ENCODE data around the gene GATAD1.

Gene GATAD1

DNA sequence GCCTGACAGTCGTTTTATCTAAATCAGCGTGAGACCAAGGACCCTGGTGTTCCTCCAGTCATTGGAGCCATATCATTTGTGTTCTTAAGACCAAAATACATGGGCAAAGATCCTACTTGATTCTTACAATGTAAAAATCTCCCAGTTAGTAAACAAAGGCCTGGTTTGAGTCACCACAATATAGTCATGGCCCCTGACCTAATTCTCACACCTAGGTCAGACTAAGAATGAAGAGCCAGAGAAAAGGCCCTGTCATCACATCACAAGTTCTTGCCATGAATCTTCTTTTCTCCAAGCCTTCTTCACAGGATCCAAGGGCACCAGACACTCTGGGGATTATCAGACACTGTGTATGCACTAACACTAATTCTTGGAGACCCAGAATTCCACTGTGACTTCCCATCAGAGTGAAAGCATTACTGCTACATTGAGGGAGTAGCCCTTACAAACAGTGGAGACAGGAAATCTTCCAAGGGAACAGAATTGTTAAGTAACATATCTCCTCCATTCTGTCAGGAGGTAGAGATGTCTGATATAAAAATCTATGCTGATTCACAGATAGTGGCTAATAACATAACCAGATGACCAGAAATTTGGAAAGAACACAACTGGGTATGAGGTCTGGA is 38.1 kb downstream of the GATAD1 start:
- DNase-seq, result no peak

- no peak for DNase-seq
These were observed 38.7 kb downstream of the GATAD1 start for GRCh38 chr7:92485974-92486373.

GRCh38 chr7:92487804-92488203 is 40.5 kb downstream of the GATAD1 start:
- DNase-seq, result no peak

DNA sequence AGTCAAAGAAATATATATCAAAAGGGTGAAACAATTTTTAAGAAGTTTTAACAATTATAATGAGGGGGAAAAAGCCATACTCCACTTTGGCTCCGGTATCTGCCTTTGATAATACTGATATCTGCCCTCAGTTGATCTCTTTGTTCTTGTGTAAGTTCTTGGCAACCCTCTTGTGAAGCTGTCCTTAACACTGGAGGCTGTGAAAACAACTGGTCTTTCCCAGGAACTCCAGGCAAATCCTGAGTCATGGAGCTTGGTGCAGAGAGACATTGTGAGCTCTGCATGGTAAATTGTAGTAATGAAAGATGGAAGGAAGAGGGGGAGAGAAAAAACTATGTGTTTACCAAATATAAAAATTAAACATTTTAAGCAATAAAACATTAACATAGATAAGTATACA is 42.4 kb downstream of the GATAD1 start:
- no peak for DNase-seq

DNA sequence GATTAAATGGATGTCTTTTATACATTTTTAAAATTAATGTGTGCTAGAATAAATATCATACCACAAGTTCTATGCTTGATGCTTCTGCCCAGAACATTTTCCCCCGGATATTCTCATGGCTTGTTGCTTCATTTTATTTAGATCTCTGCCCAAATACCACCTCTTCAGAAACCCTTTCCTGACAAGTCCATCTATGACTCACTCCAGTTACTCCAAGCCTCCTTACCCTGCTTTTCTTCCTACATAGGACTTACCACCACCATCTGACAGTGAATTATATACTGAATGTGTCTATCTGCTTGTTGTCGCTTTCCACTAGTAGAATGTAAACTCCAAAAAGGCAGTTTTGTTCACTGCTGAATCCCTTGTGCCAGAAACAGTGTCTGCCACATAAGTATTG is 49.6 kb downstream of the GATAD1 start:
- DNase-seq, result no peak

- DNase-seq, result no peak
These were observed 51.3 kb downstream of the GATAD1 start for GRCh38 chr7:92498557-92498956.

DNA sequence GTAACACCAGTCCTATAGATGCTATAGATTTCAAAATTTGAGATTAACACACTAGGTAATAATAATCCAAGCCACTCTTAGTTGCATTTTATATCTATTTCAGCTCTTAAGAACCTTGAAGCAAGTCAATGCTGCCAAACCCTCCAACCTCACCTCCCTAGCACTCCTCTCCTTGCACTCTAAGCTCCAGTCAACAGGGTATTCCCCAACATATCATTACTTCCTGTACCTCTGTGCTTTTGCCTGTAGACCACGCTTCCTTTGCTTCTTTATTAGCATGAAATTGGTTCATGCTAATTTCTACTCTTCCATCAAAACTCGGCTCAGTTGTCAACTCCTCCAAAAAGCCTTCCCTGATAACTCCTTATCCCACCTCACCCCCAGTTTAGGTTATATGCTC is 56.5 kb downstream of the GATAD1 start:
- DNase-seq, result no peak

DNA sequence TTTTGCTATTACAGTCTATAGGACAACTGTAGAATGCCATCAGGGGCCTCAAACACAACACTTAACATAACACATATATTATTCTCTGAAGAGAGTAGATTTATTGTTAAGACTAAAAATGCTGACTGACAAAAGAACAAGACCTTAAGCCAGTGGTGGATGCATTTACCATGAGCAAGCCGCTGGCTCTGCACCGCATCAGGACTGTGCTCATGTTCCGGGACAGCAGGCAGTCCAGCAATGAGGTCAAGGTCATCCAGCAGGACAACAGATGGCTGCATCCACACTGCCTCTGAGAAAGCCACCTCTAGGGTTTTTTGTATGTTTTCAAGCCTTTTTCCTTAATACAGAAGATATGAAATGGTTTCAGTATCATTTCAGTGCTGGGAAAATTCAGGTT is 57.3 kb downstream of the GATAD1 start:
- no peak for DNase-seq

DNA sequence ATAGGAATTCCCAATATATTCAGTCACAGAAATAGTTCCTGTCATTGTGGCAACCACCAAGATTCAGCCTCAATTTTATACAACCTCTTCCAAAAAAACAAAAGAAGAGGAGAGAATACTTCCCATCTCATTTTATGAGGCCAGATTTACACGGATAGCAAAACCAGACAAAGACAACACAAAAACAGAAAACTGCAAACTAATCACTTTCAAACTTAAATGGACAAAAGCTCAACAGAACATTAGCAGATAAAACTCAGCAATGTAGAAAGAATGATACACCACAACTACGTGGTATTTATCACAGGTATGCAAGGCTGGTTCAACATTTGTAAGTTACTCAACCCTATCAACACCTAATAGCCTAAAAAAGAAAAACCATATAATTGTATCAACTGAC is 59.1 kb downstream of the GATAD1 start:
- no peak for DNase-seq

DNA sequence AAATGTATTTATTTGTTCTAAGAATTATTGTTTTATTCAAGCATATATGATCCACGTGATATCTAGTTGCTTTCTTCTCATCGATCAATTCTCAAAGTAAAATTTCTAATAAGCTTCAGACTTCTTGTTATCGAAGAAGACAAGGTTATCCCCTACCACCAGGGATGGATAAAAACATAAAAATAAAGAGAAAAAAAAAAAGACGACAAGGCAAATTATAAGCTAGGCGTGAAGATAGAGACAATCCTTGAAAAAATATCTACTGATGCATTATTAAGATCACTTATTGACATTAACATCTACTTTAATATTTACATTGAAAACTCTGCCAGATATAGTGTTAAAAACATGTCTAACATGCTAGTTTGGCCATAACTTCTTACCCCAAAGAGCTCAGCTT is 61.7 kb downstream of the GATAD1 start:
- no peak for DNase-seq
